Measurements from ENCODE around the gene NFATC2IP.
"Not testable (repeated sequence)": the region's sequence is repeated elsewhere in the genome, so short reads cannot be mapped to it uniquely, and the experiment has no call there.

NFATC2IP gene

DNA sequence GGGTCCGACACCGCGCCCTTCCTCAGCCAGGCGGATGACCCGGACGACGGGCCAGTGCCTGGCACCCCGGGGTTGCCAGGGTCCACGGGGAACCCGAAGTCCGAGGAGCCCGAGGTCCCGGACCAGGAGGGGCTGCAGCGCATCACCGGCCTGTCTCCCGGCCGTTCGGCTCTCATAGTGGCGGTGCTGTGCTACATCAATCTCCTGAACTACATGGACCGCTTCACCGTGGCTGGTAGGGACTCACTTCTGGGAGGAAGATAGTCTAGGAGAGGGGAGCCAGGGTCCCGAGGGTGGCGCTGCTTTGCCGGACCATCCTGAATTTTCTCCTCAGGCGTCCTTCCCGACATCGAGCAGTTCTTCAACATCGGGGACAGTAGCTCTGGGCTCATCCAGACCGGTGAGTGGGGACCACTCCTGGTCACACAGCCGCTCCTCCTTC lies 24.4 kb downstream of the NFATC2IP start:
- DNase-seq = no peak

DNA sequence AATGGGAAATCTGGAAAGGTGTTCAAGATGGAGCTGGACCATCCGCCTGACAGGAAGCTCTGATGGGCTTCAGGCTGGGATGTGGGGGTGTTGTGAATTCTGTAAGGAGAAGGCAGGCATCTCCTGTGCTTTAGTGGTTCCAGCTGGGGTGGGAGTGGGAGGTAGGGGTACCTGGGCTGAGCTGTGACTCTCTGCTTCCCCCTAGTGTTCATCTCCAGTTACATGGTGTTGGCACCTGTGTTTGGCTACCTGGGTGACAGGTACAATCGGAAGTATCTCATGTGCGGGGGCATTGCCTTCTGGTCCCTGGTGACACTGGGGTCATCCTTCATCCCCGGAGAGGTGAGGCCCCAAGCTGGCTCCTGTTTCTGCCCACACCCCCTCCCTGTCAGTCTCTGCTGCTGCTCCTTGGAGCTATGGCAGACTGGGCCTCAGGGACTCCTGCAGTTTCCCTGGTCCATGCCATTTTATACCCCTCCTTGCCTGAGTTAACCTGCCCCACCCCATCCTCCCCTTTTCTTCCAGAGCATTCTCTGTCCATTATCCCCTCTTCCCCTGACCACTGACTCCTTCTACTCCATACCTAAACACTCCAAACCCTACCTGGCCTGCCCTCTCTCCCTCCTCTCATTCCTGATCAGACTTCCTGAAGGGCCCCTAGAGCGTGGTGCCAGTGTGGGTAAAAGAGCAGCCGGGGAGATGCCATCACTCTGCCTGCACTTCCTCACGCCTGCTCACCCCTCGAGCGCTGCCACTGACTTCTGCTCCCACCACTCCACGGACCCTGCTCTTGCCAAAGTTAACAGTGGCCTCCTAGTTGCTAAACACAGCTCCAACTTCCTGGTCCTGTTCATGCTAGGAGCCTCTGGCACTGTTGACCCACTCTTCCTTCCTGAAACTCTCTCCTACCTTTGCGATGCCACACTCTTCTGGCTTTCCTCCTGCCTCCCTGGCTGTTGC lies 27.2 kb downstream of the NFATC2IP start:
- no peak for DNase-seq

DNA sequence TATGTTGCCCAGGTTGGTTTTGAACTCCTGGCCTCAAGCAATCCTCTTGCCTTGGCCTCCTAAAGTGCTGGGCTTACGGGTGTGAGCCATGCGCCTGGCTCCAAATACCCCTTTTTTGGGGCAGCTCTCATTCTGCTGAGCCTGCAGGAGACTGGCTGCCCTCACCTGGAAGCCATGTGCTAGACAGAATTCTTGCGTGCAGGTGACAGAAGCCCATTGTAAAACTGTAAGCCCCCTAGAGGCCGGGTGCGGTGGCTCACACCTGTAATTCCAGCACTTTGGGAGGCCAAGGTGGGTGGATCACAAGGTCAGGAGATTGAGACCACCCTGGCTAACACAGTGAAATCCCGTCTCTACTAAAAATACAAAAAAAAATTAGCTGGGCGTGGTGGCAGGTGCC lies 29.6 kb downstream of the NFATC2IP start:
- not testable (repeated sequence) for DNase-seq

DNA sequence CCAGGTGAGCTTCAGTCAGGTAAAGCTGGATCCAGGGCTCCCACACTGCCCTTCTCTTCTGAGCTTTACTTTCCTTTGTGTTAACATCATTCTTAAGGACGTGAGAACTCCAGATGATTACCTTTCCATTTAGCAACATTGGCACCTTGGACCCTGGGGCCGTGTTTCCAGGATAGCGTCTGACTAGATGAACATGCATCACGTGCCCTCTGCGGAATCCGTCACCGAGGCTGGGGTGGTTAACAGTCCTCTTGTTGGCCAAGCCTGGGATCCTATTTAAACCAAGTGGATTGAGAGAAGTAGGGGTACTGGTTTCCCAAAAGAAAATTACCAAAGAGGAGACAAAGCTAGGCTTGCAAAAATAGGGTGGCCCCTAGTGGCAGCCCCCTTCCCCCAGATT lies 30.2 kb downstream of the NFATC2IP start:
- DNase-seq = no peak

GRCh38 chr16:28981517-28981916 lies 30.8 kb downstream of the NFATC2IP start:
- no peak for DNase-seq

- no peak for DNase-seq
Measured at GRCh38 chr16:28982418-28982817, 31.7 kb downstream of the NFATC2IP start.

DNA sequence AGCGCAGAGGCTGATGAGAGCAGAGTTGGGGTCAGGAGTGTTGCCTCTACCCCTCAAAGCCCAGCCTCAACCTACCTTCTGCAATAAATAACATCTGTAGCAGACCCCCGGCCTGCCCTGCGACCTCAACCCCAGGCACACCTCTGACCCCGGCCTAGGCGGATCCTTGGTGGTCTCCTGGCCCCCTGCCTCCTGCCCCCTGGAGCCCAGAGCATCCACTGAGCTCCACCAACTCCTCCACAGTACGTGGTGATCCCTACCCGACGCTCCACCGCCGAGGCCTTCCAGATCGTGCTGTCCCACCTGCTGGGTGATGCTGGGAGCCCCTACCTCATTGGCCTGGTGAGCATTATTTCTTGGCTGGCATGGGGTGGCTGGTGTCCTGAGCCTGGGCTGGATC lies 32.2 kb downstream of the NFATC2IP start:
- no peak for DNase-seq

DNA sequence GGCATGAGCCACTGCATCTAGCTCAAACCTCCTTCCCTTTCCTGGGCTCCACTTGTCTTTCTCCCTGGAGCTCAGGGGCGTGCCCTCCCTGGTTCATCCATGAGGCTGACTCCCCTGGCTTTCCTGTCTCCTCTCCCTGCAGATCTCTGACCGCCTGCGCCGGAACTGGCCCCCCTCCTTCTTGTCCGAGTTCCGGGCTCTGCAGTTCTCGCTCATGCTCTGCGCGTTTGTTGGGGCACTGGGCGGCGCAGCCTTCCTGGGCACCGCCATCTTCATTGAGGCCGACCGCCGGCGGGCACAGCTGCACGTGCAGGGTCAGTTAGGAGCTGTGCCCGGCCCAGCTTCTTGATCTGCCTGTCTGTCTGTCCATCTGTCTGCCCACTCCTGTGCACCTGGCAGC lies 32.9 kb downstream of the NFATC2IP start:
- DNase-seq = no peak

DNA sequence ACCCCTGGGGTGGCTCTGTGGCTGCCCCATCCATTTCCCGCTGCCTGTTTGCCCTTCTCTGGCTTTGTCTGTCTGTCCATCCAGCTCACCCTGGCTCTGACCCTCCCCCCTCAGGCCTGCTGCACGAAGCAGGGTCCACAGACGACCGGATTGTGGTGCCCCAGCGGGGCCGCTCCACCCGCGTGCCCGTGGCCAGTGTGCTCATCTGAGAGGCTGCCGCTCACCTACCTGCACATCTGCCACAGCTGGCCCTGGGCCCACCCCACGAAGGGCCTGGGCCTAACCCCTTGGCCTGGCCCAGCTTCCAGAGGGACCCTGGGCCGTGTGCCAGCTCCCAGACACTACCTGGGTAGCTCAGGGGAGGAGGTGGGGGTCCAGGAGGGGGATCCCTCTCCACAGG lies 33.4 kb downstream of the NFATC2IP start:
- DNase-seq = no peak

- no peak for DNase-seq
Measured at GRCh38 chr16:28984619-28985135, 33.9 kb downstream of the NFATC2IP start, which contains the start of gene LAT. Gene LAT, plus strand, starts transcription at chr16:28985052. Its CDS starts 366 bp downstream, at chr16:28985418.

GRCh38 chr16:28985211-28986041 lies 34.7 kb downstream of the NFATC2IP start:
- DNase-seq = no peak

- DNase-seq = no peak
Measured at GRCh38 chr16:28986046-28986445, 35.3 kb downstream of the NFATC2IP start.

GRCh38 chr16:28986492-28986891 lies 35.8 kb downstream of the NFATC2IP start:
- DNase-seq = no peak

DNA sequence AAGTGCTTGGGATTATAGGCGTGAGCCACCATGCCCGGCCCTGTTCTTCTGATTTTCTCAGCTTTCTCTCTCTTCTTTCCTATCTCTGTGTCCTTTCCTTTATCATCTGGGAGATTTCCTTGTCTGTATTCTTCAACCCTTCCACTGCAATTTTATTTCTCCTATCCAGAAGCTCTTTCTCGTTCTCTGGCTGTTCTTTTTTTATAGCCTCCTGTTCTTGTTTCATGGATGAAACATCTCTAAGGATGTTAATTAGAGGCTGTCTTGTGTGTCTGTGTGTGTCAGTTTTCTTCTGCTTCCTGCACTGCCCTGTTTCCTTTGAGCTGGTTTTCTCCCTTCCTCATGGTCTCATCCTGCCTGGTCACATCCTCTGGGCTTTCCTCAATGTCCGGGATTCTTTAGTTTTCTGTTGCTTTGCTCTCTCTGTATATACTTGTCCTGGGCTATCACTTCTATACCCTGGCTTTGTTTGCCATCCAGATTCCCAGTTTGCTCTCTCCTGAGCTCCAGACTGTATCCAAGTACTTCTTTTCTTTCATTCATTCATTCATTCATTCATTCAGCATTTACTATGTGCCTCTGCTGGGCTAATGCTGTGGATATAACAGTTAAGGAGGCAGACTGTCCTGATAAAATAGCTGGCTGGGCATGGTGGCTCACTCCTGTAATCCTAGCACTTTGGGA lies 36.6 kb downstream of the NFATC2IP start:
- DNase-seq = no peak

DNA sequence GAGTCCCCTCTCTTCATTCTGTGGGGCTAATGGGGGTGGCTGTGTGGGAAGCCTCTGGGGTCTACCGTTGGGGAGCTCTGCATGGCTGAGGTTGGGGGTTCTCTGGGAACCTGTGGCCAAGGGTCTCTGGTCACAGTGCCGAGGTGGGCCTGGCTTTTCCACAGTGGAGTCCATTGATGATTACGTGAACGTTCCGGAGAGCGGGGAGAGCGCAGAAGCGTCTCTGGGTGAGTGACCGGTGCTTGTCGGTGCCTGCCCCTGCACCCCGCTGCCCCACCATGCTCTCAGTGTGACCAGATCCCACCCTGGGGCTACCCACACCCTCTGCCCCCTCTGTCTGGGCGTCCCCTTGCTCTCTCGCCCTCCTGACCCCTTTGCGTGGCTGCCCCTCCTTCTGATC lies 38.6 kb downstream of the NFATC2IP start:
- DNase-seq = no peak

DNA sequence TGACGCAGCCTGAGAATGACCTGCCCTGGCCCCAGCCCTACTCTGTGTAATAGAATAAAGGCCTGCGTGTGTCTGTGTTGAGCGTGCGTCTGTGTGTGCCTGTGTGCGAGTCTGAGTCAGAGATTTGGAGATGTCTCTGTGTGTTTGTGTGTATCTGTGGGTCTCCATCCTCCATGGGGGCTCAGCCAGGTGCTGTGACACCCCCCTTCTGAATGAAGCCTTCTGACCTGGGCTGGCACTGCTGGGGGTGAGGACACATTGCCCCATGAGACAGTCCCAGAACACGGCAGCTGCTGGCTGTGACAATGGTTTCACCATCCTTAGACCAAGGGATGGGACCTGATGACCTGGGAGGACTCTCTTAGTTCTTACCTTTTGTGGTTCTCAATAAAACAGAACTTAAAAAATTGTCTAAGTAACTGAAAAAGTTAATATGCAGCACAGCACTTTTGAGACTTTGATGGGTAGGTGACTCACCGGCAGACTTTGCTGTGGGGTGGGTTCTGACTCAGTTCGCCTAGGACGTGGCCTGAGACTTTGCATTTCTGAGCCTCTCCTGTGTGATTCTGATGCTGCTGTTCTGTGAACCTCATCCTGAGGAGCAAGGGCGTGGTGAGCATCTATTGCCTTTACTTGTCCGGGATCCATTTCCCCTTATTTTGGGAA lies 39.8 kb downstream of the NFATC2IP start:
- no peak for DNase-seq

DNA sequence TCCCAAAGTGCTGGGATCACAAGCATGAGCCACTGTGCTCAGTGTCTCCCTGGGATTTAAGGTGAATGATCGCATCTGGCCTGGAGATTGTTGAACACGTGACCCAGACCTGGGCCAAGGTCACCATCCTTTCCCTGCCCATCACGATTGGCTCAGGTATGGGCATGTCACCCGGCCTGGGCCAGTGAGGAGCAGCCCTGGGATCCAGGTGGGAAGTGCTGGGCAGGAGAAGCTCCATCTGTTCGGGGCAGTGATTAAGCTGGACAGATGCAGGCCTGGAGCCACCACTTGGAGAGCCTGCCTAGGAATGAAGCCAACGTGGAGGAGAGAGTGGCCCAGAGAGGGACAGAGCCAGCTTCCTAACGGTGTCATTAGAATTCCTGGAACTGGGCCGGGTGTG lies 41.0 kb downstream of the NFATC2IP start:
- no peak for DNase-seq

GRCh38 chr16:28992496-28992895 lies 41.8 kb downstream of the NFATC2IP start:
- DNase-seq = no peak

DNA sequence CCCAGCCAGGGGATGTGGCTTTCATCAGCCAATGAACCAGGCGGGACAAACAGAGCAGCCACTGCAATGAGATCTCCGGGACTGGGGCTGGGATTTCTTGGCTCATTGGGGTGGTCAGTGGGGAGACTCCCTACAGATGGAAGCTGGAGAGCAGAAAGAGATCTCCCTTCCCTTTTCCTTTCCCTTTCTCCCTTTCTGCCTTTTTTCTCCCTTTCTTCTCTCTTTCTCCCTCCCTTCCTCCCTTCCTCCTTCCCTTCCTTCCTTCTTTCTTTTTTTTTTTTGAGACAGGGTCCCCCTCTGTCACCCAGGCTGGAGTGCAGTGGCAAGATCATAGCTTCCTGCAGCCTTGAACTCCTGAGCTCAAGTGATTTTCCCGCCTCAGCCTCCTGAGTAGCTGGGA lies 48.1 kb downstream of the NFATC2IP start:
- DNase-seq = no peak

DNA sequence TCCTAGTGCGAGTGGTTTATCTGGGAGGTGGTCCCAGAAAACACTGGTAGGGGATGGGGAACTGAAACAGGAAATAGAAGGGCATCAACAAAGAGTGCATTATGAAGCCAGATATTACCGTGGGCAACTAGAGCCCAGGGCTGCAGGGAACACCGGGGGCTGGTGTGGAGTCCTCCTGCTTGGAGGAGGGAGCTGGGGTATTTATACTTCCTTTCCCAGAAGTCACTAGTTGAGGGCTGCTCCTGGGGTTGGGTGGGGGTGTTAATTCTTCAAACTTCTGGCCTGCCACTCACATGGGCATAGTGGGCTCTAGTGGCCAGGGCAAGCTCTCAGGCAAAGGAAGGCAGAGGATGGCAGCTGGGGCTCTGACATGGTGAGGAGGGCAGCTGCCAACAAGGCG lies 48.8 kb downstream of the NFATC2IP start:
- DNase-seq = no peak

GRCh38 chr16:29000019-29000418 lies 49.3 kb downstream of the NFATC2IP start:
- no peak for DNase-seq

DNA sequence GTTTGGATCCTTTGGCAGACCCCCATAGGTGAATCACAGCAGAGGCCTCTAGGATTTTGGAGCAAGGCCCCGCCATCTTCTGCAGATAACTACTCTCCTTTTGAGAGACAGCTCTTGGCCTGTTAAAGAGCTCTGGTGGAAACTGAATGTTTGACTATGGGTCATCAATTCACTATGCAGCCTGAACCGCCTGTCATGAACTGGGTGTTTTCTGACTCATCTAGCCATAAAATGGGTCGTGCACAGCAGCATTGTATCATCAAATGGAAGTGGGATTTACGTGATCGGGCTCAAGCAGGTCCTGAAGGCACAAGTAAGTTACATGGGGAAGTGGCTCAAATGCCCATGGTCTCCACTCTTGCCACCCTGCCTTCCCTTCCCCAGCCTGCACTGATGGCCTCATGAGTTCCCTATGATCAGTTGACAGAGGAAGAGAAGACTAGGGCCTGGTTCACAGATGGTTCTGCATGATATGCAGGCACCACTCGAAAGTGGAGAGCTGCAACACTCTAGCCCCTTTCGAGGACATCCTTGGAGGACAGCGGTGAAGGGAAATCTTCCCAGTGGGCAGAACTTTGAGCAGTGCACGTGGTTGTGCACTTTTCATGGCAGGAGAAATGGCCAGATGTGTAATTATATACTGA lies 53.9 kb downstream of the NFATC2IP start:
- peak; percentile 58 for DNase-seq

All from HCEC 1CT (cell line).